Uterus (tissue), 4 donors: ENCODE data around the gene ZBTB20. TPM values are rescaled to one million over a fixed set of nuclear protein-coding genes. Genes with fewer than 3 reads are reported as not detected.
A peak's percentile ranks its signal among the peaks of the same experiment; 100 is the strongest.
"Not testable (repeated sequence)": the region's sequence is repeated elsewhere in the genome, so short reads cannot be mapped to it uniquely, and the experiment has no call there.

ENCODE experiments used
- DNase-seq, 2 donors: peaks; one replicate each; pipeline ENCODE4 v3.0.0-alpha.2; 2019 to 2020
- H3K27ac ChIP-seq, 2 donors: fragments of 200-600 bp; sonication (generic); 1 replicate in 1 of 2; 2 replicates in 1 of 2; pipeline ENCODE4 v1.5.1; 2016 to 2018
- H3K27me3 ChIP-seq, 2 donors: fragments of 200-600 bp; sonication (generic); one replicate each; pipeline ENCODE4 v1.5.1; 2018 to 2019; ENCODE audit warnings: control low read depth in 1 of 2
- H3K36me3 ChIP-seq, 2 donors: fragments of 200-600 bp; sonication (generic); one replicate each; pipeline ENCODE4 v1.5.1; 2019; ENCODE audit warnings: control low read depth in 1 of 2
- H3K4me1 ChIP-seq, 2 donors: fragments of 200-600 bp; sonication (generic); one replicate each; pipeline ENCODE4 v1.5.1; 2018 to 2019; ENCODE audit warnings: control low read depth in 1 of 2
- H3K4me3 ChIP-seq, 2 donors: fragments of 200-600 bp; sonication (generic); 1 replicate in 1 of 2; 2 replicates in 1 of 2; pipeline ENCODE4 v1.5.1; 2018 to 2019; ENCODE audit warnings: mild to moderate bottlenecking in 1 of 2
- H3K9me3 ChIP-seq, 2 donors: fragments of 200-600 bp; sonication (generic); one replicate each; pipeline ENCODE4 v1.5.1; 2019; ENCODE audit warnings: control low read depth in 1 of 2
- POLR2A ChIP-seq, 2 donors: fragments of 450-650 bp; IDR thresholded peaks; one replicate each; pipeline ENCODE4 v1.6.1; 2016; ENCODE audit warnings: antibody characterized with exemption in 2 of 2, mild to moderate bottlenecking in 1 of 2, moderate library complexity in 1 of 2
- intact Hi-C: fragments of 100-400 bp; cut with DNase I; formaldehyde crosslinking; loops from one replicate; pipeline ENCODE4 v1.15.1; 2023; ENCODE audit warnings: low total_unique reads
- total RNA-seq, 4 donors: library from RNA; depleted of rRNA in 3 of 4; stranded (reverse); fragments of >200 nt in 3 of 4; gene quantifications; one replicate each; pipeline versions ENCODE4 v1.1.0 to v1.2.4, GENCODE V29; 2014 to 2023
- TF ChIP-seq, protein P1 (sequence below), 4 experiments: fragments of 200-600 bp in 2 of 4; fragments of 450-650 bp in 2 of 4; sonication (generic) in 2 of 4; IDR thresholded peaks; one replicate each; pipeline ENCODE4 v1.5.1; 2016 to 2019; ENCODE audit warnings: antibody characterized with exemption in 4 of 4, mild to moderate bottlenecking in 2 of 4, moderate library complexity in 1 of 4
- donor health status: DM: yes; HTN: yes; CAD: no.

The ZBTB20 gene
- total RNA-seq, 4 donors from 2014 or later: 35.6 to 157 (median 85.1) TPM

GRCh38 chr3:114827495-114827894, 319.6 kb downstream of the ZBTB20 start:
- Histone ChIP-seq H3K4me3 (no peak overlapping the region), H3K9me3 (no peaks in the 10 kb centered on the region), H3K36me3 (no peaks in the 10 kb centered on the region), H3K27me3 (no peaks in the 10 kb centered on the region), H3K4me1 (no peaks in the 10 kb centered on the region), H3K27ac (no peak overlapping the region)
- DNase-seq: no peak
- no peak for TF ChIP-seq POLR2A (IDR thresholded peaks at IDR 0.05)
- TF ChIP-seq, protein P1, sequence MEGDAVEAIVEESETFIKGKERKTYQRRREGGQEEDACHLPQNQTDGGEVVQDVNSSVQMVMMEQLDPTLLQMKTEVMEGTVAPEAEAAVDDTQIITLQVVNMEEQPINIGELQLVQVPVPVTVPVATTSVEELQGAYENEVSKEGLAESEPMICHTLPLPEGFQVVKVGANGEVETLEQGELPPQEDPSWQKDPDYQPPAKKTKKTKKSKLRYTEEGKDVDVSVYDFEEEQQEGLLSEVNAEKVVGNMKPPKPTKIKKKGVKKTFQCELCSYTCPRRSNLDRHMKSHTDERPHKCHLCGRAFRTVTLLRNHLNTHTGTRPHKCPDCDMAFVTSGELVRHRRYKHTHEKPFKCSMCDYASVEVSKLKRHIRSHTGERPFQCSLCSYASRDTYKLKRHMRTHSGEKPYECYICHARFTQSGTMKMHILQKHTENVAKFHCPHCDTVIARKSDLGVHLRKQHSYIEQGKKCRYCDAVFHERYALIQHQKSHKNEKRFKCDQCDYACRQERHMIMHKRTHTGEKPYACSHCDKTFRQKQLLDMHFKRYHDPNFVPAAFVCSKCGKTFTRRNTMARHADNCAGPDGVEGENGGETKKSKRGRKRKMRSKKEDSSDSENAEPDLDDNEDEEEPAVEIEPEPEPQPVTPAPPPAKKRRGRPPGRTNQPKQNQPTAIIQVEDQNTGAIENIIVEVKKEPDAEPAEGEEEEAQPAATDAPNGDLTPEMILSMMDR (IDR thresholded peaks at IDR 0.05): peak in 3 of 4 experiments; percentile 6 to 35 (median 28)
- intact Hi-C loops: no loop called here

- intact Hi-C loops: no loop called here
- H3K4me1 ChIP-seq: no peaks in the 10 kb centered on the region
- no peaks in the 10 kb centered on the region for H3K27me3 ChIP-seq
- no peak overlapping the region for H3K27ac ChIP-seq
- DNase-seq: no peak
- no peak for TF ChIP-seq POLR2A (IDR thresholded peaks at IDR 0.05)
- TF ChIP-seq, protein P1 (IDR thresholded peaks at IDR 0.05): no peak
- H3K4me3 ChIP-seq: no peak overlapping the region
- no peaks in the 10 kb centered on the region for H3K9me3 ChIP-seq
- H3K36me3 ChIP-seq: no peaks in the 10 kb centered on the region
These were observed 323.1 kb downstream of the ZBTB20 start for GRCh38 chr3:114824014-114824413.

GRCh38 chr3:114823061-114823460, 324.0 kb downstream of the ZBTB20 start:
- H3K27ac ChIP-seq: no peak overlapping the region
- no peak overlapping the region for H3K4me3 ChIP-seq
- no peak for DNase-seq
- no peak for TF ChIP-seq POLR2A (IDR thresholded peaks at IDR 0.05)
- TF ChIP-seq, protein P1 (IDR thresholded peaks at IDR 0.05): no peak
- no peaks in the 10 kb centered on the region for H3K4me1 ChIP-seq
- no peaks in the 10 kb centered on the region for H3K27me3 ChIP-seq
- no peaks in the 10 kb centered on the region for H3K36me3 ChIP-seq
- intact Hi-C loops: no loop called here
- no peaks in the 10 kb centered on the region for H3K9me3 ChIP-seq

- intact Hi-C loops: no loop called here
- no peaks in the 10 kb centered on the region for H3K27me3 ChIP-seq
- H3K4me3 ChIP-seq: no peak overlapping the region
- no peaks in the 10 kb centered on the region for H3K4me1 ChIP-seq
- H3K36me3 ChIP-seq: no peaks in the 10 kb centered on the region
- no peak overlapping the region for H3K27ac ChIP-seq
- DNase-seq: no peak
- no peak for TF ChIP-seq POLR2A (IDR thresholded peaks at IDR 0.05)
- TF ChIP-seq, protein P1 (IDR thresholded peaks at IDR 0.05): no peak
- H3K9me3 ChIP-seq: no peaks in the 10 kb centered on the region
These were observed 331.0 kb downstream of the ZBTB20 start for GRCh38 chr3:114816052-114816451.

- not testable (repeated sequence) for H3K4me3 ChIP-seq, H3K27me3 ChIP-seq
These were observed 334.4 kb downstream of the ZBTB20 start for GRCh38 chr3:114812541-114813238.

More at GRCh38 chr3:114812541-114813238, 334.4 kb downstream of the ZBTB20 start:
- H3K9me3 ChIP-seq, H3K36me3 ChIP-seq, H3K27ac ChIP-seq, intact Hi-C loops, DNase-seq, H3K4me1 ChIP-seq: not testable (repeated sequence)
